Right hindlimb (tissue), 1 donor: ENCODE data around the gene NACC2.
"Not testable (repeated sequence)": the region's sequence is repeated elsewhere in the genome, so short reads cannot be mapped to it uniquely, and the experiment has no call there.

Experiments used
- DNase-seq: peaks from one replicate; pipeline ENCODE4 v3.0.0-alpha.2; 2018

Gene NACC2

GRCh38 chr9:136079211-136079915, 15.7 kb downstream of the NACC2 start:
- DNase-seq, result peak; percentile 26

GRCh38 chr9:136078498-136079011, 16.5 kb downstream of the NACC2 start:
- no peak for DNase-seq

GRCh38 chr9:136078024-136078423, 17.1 kb downstream of the NACC2 start:
- DNase-seq, result no peak

GRCh38 chr9:136077491-136077890, 17.6 kb downstream of the NACC2 start:
- no peak for DNase-seq

GRCh38 chr9:136075881-136076678, 19.0 kb downstream of the NACC2 start:
- DNase-seq, result no peak

- no peak for DNase-seq
These were observed 19.8 kb downstream of the NACC2 start for GRCh38 chr9:136075134-136075841.

GRCh38 chr9:136074706-136075105, 20.4 kb downstream of the NACC2 start:
- DNase-seq, result no peak

- no peak for DNase-seq
These were observed 32.2 kb downstream of the NACC2 start for GRCh38 chr9:136062657-136063439.

- DNase-seq, result not testable (repeated sequence)
These were observed 33.2 kb downstream of the NACC2 start for GRCh38 chr9:136061916-136062315.

GRCh38 chr9:136061405-136061804, 33.7 kb downstream of the NACC2 start:
- no peak for DNase-seq

GRCh38 chr9:136060671-136061371, 34.3 kb downstream of the NACC2 start:
- DNase-seq, result no peak

- DNase-seq, result peak; percentile 47
These were observed 35.0 kb downstream of the NACC2 start for GRCh38 chr9:136059851-136060670.

- DNase-seq, result peak; percentile 24
These were observed 35.7 kb downstream of the NACC2 start for GRCh38 chr9:136059321-136059791.

GRCh38 chr9:136058801-136059302, 36.2 kb downstream of the NACC2 start:
- no peak for DNase-seq

- DNase-seq, result no peak
These were observed 37.0 kb downstream of the NACC2 start for GRCh38 chr9:136058084-136058483.

- DNase-seq, result peak; percentile 33
These were observed 37.6 kb downstream of the NACC2 start for GRCh38 chr9:136057236-136058081.

- DNase-seq, result no peak
These were observed 38.4 kb downstream of the NACC2 start for GRCh38 chr9:136056546-136057235.

- no peak for DNase-seq
These were observed 39.2 kb downstream of the NACC2 start for GRCh38 chr9:136055715-136056545.
